Esophagus muscularis mucosa (tissue), 3 donors: ENCODE measurements around the gene PRKCE.

Experiments used
- POLR2A ChIP-seq: fragments of 450-650 bp; IDR thresholded peaks from one replicate; pipeline ENCODE4 v1.6.1; 2017; ENCODE audit warnings: antibody characterized with exemption, moderate library complexity, mild to moderate bottlenecking, low read depth
- TF ChIP-seq, protein P1 (sequence below), 3 experiments: fragments of 200-600 bp in 2 of 3; fragments of 450-650 bp in 1 of 3; sonication (generic) in 2 of 3; IDR thresholded peaks; one replicate each; pipeline ENCODE4 v1.5.1; 2017 to 2019; ENCODE audit warnings: antibody characterized with exemption in 3 of 3, mild to moderate bottlenecking in 2 of 3, moderate library complexity in 1 of 3

DNA sequence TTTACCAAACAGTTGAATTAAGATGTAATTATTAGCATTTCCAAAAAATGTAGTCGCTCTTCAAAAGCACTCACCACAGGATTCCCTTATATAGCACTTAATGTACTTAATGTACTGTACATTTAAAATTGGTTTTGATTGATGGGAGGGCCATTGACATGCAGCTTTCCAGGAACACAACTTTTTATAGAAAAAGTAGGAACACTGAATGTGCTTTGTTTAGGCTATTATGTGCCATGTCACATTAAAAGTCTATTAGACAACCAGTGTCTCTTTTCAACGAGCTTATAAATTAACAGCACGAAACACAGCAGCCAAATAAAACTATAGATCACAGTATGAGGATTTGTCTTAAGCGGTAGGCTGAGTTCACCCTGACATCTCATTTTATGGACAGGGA lies 301.1 kb downstream of the PRKCE start:
- TF ChIP-seq, protein P1, sequence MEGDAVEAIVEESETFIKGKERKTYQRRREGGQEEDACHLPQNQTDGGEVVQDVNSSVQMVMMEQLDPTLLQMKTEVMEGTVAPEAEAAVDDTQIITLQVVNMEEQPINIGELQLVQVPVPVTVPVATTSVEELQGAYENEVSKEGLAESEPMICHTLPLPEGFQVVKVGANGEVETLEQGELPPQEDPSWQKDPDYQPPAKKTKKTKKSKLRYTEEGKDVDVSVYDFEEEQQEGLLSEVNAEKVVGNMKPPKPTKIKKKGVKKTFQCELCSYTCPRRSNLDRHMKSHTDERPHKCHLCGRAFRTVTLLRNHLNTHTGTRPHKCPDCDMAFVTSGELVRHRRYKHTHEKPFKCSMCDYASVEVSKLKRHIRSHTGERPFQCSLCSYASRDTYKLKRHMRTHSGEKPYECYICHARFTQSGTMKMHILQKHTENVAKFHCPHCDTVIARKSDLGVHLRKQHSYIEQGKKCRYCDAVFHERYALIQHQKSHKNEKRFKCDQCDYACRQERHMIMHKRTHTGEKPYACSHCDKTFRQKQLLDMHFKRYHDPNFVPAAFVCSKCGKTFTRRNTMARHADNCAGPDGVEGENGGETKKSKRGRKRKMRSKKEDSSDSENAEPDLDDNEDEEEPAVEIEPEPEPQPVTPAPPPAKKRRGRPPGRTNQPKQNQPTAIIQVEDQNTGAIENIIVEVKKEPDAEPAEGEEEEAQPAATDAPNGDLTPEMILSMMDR (IDR thresholded peaks at IDR 0.05), result no peak
- TF ChIP-seq POLR2A, result no peak
